Erythroblast (primary cell): ENCODE data around the gene ERICH4.

Experiments used
- GATA1 ChIP-seq: IDR thresholded peaks from 2 replicates; pipeline ENCODE4 v1.6.1; 2011; ENCODE audit warnings: low read depth, mild to moderate bottlenecking, control low read depth, low read length, moderate library complexity
- POLR2A ChIP-seq: IDR thresholded peaks from 2 replicates; pipeline ENCODE4 v1.6.1; 2011; ENCODE audit warnings: mild to moderate bottlenecking, low read length

GRCh38 chr19:41449079-41449864 lies 6.3 kb downstream of the ERICH4 start:
- TF ChIP-seq POLR2A (no peak), GATA1 (no peak)
